DOHH2 (cell line): ENCODE data around the gene CETN1.

Source experiments
- H3F3A ChIP-seq: fragments of 200-600 bp; sonication (generic), shearing (Covaris generic); 2 replicates; pipeline ENCODE4 v1.6.0; 2016; ENCODE audit warnings: antibody characterized with exemption, mild to moderate bottlenecking; ENCODE audit not compliant: control insufficient read depth, insufficient read depth
- H3K27ac ChIP-seq: fragments of 200-600 bp; sonication (generic); 2 replicates; pipeline ENCODE4 v1.5.1; 2014; ENCODE audit warnings: low read depth, mild to moderate bottlenecking, low read length, moderate library complexity
- H3K27me3 ChIP-seq: fragments of 200-600 bp; sonication (generic); 2 replicates; pipeline ENCODE4 v1.6.1; 2014; ENCODE audit warnings: mild to moderate bottlenecking, low read length, mixed read lengths; ENCODE audit not compliant: control insufficient read depth
- H3K36me3 ChIP-seq: fragments of 200-600 bp; sonication (generic); 2 replicates; pipeline ENCODE4 v1.6.1; 2014; ENCODE audit warnings: mild to moderate bottlenecking, low read length, moderate library complexity, mixed read lengths; ENCODE audit not compliant: control insufficient read depth
- H3K4me1 ChIP-seq: fragments of 200-600 bp; sonication (generic); 2 replicates; pipeline ENCODE4 v1.6.1; 2014; ENCODE audit warnings: mild to moderate bottlenecking, low read length, mixed read lengths; ENCODE audit not compliant: control insufficient read depth
- H3K4me2 ChIP-seq: fragments of 200-600 bp; sonication (generic); 2 replicates; pipeline ENCODE4 v1.6.0; 2014; ENCODE audit warnings: mild to moderate bottlenecking, low read length, moderate library complexity
- H3K4me3 ChIP-seq: fragments of 200-600 bp; sonication (generic); 2 replicates; pipeline ENCODE4 v1.5.1; 2014; ENCODE audit warnings: mild to moderate bottlenecking, low read length, mixed read lengths
- H3K79me2 ChIP-seq: fragments of 200-600 bp; sonication (generic); 2 replicates; pipeline ENCODE4 v1.6.1; 2014; ENCODE audit warnings: mild to moderate bottlenecking, low read length, mixed read lengths; ENCODE audit not compliant: control insufficient read depth
- H3K9me2 ChIP-seq: fragments of 200-600 bp; sonication (generic); replicated peaks from 2 replicates; pipeline ENCODE4 v1.6.1; 2014; ENCODE audit warnings: mild to moderate bottlenecking, low read length, mixed read lengths; ENCODE audit not compliant: control insufficient read depth
- H3K9me3 ChIP-seq: fragments of 200-600 bp; sonication (generic); 2 replicates; pipeline ENCODE4 v1.6.1; 2014; ENCODE audit warnings: antibody characterized with exemption, low read length, mixed read lengths; ENCODE audit not compliant: control insufficient read depth, insufficient read depth
- H4K20me1 ChIP-seq: fragments of 200-600 bp; sonication (generic); 2 replicates; pipeline ENCODE4 v1.6.0; 2014; ENCODE audit warnings: low read depth, mild to moderate bottlenecking, antibody characterized with exemption, low read length, moderate library complexity; ENCODE audit not compliant: control insufficient read depth, insufficient read depth
- EZH2phosphoT487 ChIP-seq: fragments of 200-600 bp; sonication (generic); IDR thresholded peaks from 2 replicates; pipeline ENCODE4 v1.6.1; 2017; ENCODE audit warnings: borderline replicate concordance, mild to moderate bottlenecking, antibody characterized with exemption, low read length, moderate library complexity, mixed read lengths
- TF ChIP-seq, protein P1 (sequence below): fragments of 200-600 bp; sonication (generic); IDR thresholded peaks from one replicate; pipeline ENCODE4 v1.5.1; 2014; ENCODE audit warnings: antibody characterized with exemption, mild to moderate bottlenecking, low read depth, low read length; ENCODE audit not compliant: poor library complexity, severe bottlenecking

Gene CETN1

DNA sequence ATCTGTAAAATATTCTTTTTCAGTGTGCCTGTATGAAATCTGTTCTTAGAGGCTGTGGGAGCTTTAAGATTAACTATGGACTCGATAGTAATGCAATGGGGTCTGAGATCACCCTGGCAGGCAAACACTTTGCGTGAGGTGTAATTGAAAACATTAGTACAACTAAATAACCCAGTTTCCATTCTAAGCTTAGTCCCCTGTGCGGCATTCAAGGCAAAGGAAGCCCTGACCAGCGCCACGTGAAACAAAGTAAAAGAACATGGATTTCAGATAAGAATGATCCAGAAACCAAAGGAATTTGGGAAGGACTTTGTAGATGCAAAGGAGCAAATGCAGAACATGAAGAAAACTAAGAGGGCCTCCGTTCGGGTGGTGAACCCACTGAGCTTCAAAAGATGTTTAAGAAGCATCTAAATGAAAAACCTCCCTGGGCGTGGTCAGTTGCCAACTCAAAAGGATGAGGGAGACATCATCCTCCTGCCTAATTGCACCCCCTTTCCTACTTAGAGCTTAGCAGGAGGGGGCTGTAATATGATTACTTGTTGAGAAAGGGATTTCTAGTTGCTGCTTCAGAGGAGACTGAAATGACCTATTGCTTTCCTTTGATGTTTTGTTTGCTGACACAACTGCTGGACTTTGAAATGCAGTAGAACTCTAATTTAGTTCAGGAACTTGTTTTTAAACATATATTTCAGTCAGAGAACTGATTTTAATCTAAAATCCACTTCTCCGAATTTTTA lies 7.9 kb upstream of the CETN1 start:
- Histone ChIP-seq H3K4me1 (no peaks in the 10 kb centered on the region), H3K36me3 (no peaks in the 10 kb centered on the region), H4K20me1 (no peaks in the 10 kb centered on the region), H3K27ac (no peak overlapping the region), H3K79me2 (no peaks in the 10 kb centered on the region), H3K9me3 (no peaks in the 10 kb centered on the region), H3F3A (no peaks in the 10 kb centered on the region), H3K4me2 (no peak overlapping the region), H3K4me3 (no peak overlapping the region), H3K27me3 (no peaks in the 10 kb centered on the region), H3K9me2 (no peaks in the 10 kb centered on the region)
- TF ChIP-seq EZH2phosphoT487, result no peak
- TF ChIP-seq, protein P1, sequence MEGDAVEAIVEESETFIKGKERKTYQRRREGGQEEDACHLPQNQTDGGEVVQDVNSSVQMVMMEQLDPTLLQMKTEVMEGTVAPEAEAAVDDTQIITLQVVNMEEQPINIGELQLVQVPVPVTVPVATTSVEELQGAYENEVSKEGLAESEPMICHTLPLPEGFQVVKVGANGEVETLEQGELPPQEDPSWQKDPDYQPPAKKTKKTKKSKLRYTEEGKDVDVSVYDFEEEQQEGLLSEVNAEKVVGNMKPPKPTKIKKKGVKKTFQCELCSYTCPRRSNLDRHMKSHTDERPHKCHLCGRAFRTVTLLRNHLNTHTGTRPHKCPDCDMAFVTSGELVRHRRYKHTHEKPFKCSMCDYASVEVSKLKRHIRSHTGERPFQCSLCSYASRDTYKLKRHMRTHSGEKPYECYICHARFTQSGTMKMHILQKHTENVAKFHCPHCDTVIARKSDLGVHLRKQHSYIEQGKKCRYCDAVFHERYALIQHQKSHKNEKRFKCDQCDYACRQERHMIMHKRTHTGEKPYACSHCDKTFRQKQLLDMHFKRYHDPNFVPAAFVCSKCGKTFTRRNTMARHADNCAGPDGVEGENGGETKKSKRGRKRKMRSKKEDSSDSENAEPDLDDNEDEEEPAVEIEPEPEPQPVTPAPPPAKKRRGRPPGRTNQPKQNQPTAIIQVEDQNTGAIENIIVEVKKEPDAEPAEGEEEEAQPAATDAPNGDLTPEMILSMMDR, result no peak

DNA sequence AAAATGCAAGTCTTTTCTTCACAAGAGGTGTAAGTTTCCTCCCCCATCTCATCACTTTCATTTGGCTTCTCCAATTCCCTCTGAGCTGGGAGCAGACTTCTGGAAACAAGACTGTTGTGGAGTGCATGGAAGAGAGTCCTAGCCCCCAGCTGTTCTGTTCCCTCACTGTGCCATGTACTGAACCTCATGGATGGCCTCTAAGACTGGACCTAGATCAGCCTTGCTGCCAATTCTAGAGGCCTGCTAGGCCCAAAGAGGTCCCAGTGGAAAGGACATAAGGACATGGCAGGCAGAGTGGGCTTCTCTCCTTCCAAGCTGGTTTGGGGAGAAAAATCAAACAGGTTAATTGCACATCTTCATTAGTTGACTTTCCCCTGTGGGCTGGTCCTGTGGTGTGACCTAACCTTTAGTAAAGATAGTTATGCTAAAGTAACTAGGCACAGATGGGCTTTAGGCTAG lies 7.3 kb upstream of the CETN1 start:
- Histone ChIP-seq H3K79me2 (no peaks in the 10 kb centered on the region), H3K9me2 (no peaks in the 10 kb centered on the region), H3K9me3 (no peaks in the 10 kb centered on the region), H3K27me3 (no peaks in the 10 kb centered on the region), H3K4me2 (no peak overlapping the region), H3F3A (no peaks in the 10 kb centered on the region), H4K20me1 (no peaks in the 10 kb centered on the region), H3K4me3 (no peak overlapping the region), H3K4me1 (no peaks in the 10 kb centered on the region), H3K27ac (no peak overlapping the region), H3K36me3 (no peaks in the 10 kb centered on the region)
- TF ChIP-seq EZH2phosphoT487, result no peak
- TF ChIP-seq, protein P1, result no peak

DNA sequence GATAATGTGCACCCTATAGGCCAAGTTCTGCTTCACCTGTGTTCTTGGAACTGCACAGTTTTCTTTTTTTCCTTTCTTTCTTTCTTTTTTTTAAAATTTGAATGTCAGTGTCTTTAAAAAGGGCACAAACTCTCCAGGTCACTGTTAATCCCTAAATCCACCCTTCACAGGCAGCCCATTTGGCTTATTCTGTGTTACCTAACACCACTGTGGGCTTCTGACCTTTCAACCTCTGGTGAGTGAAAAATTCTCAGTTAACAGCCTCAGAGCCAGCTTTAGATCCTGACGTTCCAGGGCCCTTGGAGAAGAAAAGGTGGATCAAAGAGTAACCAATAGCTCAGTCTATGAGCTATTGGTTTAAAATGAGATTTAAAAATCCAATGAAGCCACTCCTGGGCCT lies 6.8 kb upstream of the CETN1 start:
- no peaks in the 10 kb centered on the region for H3K27me3 ChIP-seq
- TF ChIP-seq, protein P1, result no peak
- TF ChIP-seq EZH2phosphoT487, result no peak
- no peak overlapping the region for H3K4me3 ChIP-seq

More for the DNA sequence above, 6.8 kb upstream of the CETN1 start:
- H3K4me1 ChIP-seq, result no peaks in the 10 kb centered on the region
- H3K9me3 ChIP-seq, result no peaks in the 10 kb centered on the region
- no peaks in the 10 kb centered on the region for H3K36me3 ChIP-seq
- H3K4me2 ChIP-seq, result no peak overlapping the region
- no peaks in the 10 kb centered on the region for H3K79me2 ChIP-seq
- no peaks in the 10 kb centered on the region for H3K9me2 ChIP-seq
- H3K27ac ChIP-seq, result no peak overlapping the region
- H3F3A ChIP-seq, result no peaks in the 10 kb centered on the region
- H4K20me1 ChIP-seq, result no peaks in the 10 kb centered on the region
